B cell (primary cell): Measurements from ENCODE around the gene SEMA4A.

Experiments used
- EZH2 ChIP-seq: IDR thresholded peaks from 2 replicates; pipeline ENCODE4 v1.6.1; 2012; ENCODE audit warnings: borderline replicate concordance, low read depth, mild to moderate bottlenecking, moderate library complexity, low read length; ENCODE audit not compliant: insufficient read depth, poor library complexity, severe bottlenecking
- TF ChIP-seq, protein P1 (sequence below): fragments of 200-600 bp; IDR thresholded peaks from one replicate; pipeline ENCODE4 v1.8.0; 2022; ENCODE audit warnings: antibody characterized with exemption, mild to moderate bottlenecking

DNA sequence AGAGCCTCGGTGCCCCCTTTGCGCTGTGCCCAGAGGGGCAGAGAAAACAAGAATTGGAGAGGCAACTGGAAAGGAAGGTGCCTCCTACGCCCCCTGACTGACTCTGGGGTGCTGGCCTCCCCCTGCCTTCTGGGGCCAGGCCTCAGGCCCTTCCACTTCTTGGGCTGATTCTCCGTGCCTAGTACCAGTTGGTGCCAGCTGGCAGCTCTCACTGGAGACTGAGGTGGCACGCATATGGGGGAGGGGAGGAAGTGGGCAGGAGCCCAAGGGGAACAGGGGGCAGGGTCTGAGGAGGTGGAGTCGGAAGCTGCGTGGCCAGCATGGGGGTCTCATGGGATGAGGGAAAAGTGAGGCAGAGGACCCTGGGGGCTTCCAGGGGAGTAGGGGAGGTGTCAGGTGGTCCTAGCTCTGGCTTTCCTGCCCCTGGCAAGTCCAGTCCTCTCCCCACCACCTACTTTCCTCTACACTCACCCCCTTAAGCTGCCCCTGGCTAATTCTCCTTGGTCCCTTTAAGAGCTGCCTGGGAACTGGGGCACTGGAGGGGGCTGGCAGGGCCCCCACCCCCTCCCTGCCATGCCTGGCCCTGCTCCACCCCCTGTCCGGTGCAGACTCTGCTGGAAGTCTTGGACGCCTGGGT, 6.5 kb upstream of the SEMA4A start:
- TF ChIP-seq, protein P1, sequence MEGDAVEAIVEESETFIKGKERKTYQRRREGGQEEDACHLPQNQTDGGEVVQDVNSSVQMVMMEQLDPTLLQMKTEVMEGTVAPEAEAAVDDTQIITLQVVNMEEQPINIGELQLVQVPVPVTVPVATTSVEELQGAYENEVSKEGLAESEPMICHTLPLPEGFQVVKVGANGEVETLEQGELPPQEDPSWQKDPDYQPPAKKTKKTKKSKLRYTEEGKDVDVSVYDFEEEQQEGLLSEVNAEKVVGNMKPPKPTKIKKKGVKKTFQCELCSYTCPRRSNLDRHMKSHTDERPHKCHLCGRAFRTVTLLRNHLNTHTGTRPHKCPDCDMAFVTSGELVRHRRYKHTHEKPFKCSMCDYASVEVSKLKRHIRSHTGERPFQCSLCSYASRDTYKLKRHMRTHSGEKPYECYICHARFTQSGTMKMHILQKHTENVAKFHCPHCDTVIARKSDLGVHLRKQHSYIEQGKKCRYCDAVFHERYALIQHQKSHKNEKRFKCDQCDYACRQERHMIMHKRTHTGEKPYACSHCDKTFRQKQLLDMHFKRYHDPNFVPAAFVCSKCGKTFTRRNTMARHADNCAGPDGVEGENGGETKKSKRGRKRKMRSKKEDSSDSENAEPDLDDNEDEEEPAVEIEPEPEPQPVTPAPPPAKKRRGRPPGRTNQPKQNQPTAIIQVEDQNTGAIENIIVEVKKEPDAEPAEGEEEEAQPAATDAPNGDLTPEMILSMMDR, result no peak
- TF ChIP-seq EZH2, result no peak
